Activated effector memory CD4-positive, alpha-beta T cell treated with Interleukin-2 at 50 U/mL for 16 hours (primary cell): Measurements from ENCODE around the gene OR2V1.
A peak's percentile ranks its signal among the peaks of the same experiment; 100 is the strongest.
"Not testable (repeated sequence)": the region's sequence is repeated elsewhere in the genome, so short reads cannot be mapped to it uniquely, and the experiment has no call there.

Experiments
- DNase-seq: peaks from one replicate; pipeline ENCODE4 v3.0.0-alpha.2; 2020

OR2V1 gene

DNA sequence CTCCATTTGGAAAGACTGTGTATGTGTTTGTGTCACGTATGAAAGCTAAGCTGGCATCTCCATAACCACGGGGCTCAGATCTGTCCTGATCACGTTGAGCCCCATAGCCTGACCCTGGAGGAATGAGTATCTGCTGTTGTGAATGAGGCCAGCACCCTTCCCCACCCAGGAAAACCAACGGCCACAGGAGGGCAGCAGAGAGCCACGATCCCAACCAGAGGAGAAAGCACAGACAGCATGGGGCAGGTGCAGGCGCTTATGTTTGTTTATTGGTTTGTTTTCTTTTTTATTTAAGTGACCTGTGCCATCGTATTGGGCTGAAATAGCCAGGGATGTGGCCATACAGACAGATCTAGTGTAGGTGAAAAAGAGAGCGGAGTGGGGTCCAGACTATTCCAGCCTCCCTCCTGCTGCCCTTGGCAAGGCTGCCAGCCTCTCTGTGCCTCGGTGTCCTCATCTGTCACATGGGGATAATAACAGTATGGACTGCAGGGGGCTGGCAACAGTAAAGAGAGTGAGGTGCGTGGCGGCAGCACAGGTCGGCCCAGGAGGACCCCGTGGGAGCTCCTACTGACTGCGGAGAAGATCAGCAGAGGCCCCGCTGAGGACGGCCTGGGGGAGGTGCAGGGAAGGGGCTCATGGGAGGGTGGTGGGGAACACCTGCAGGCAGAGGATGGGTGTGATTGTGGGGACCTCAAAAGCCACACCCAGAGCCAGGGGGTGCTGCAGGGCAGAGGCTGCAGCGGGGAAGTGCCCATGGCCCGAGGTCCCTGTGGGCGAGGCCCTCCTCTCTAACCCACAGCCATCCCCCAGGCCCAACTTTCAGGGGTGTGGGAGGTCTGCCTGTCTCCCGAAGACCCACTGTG, 28.6 kb upstream of the OR2V1 start:
- peak; percentile 83 for DNase-seq

- no peak for DNase-seq
Measured at GRCh38 chr5:181158869-181159268, 27.9 kb upstream of the OR2V1 start.

- DNase-seq, result no peak
Measured at GRCh38 chr5:181156758-181157157, 25.8 kb upstream of the OR2V1 start.

DNA sequence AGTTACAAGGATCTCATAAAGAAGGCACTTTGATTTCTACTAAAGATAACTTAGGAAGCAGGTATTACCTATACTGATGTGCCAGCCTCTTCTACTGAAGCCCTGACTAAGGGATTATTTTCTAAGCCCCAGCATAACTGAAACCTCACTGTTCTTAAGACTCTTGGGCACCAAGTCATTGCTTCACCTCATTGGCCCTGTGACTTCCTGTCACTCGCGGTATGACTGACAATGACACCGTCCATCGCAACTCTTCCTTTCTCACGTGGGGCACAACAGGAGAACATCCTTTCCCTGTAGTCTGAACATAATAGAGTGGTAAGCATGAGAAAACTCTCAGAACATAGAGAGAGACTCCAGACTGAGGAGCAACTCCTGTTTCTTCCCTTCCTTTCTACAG, 22.8 kb upstream of the OR2V1 start:
- DNase-seq, result no peak

- no peak for DNase-seq
Measured at GRCh38 chr5:181152406-181152805, 21.4 kb upstream of the OR2V1 start.

GRCh38 chr5:181151146-181151545, 20.2 kb upstream of the OR2V1 start:
- DNase-seq, result no peak

DNA sequence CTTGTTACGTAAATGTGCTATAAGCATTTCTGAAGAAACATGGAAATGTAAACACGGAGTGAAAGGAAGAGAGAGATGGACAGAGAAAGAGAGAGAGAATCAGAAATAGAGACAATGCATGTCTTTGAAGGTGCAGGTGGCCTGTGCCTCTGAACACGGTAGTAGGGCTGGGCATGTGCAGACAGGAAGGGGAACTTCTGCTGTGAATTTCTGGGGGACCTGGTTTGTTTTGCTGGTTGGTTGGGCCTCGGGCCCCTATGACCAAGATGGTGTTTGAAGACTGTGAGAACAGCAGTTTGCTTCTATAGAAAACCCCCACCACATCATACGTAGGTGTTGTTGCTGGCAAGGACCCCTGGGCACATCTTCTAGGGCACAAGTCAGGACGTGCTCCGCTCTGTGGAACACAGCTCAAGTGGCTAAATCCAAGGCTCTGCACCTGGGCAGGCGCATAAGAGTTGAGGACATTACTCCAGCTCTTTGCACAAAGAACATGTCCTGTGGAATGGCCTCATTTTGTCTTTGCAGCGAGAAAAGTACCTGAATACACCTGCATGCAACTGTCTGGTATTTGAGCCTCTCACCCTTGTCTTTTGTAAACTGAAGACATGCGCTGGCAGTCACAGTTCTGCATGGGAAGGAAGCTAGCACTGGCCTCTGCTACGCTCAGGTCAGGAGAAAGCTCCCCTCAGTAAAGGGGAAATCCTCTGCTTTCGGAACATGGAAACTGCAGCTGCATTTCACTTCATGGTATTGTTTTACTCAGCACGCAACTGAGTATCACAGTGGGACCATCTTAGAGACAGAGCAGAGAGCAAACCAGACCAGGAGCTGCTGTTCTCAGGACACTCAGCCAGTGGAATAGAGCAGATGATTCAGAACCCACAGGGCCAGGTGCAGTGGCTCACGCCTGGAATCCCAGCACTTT, 19.1 kb upstream of the OR2V1 start:
- no peak for DNase-seq

- DNase-seq, result no peak
Measured at GRCh38 chr5:181149355-181149754, 18.4 kb upstream of the OR2V1 start.

DNA sequence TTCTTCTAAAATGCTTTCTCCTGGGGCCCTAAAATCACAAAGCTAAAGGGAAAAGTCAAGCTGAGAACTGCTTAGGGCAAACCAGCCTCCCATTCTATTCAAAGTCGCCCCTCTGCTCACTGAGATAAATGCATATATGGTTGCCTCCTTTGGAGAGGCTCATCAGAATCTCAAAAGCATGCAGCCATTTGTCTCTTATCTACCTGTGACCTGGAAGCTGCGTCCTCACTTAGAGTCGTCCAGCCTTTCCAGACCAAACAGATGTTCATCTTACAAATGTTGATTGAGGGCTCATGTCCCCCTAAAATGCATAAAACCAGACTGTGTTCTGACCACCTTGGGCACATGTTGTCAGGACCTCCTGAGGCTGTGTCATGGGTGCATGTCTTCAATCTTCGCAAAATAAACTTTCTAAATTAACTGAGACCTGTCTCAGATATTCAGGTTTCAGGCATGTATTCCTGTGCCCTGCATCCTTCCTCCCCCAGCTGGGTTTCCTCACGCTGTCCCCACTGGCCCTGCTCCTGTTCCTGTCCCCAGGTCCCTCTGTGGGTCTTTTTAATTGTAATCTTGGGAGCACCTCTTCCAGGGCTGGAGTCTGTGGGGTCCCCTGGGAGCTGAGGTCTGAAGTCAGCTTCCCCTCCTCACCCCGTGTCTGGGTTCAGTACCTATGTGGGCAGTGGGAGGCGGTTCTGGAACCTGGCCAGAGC, 16.1 kb upstream of the OR2V1 start, which contains the start of gene OR2V2:
OR2V2 (plus strand) TSS at position 660 of the 710 bp plus-strand sequence. CDS start 7,357 bp downstream, outside the sequence.
- not testable (repeated sequence) for DNase-seq

GRCh38 chr5:181145133-181145532, 14.2 kb upstream of the OR2V1 start:
- DNase-seq, result no peak

- DNase-seq, result no peak
Measured at GRCh38 chr5:181142054-181142453, 11.1 kb upstream of the OR2V1 start.

GRCh38 chr5:181140766-181141165, 9.8 kb upstream of the OR2V1 start:
- no peak for DNase-seq

- no peak for DNase-seq
Measured at GRCh38 chr5:181138258-181138657, 7.3 kb upstream of the OR2V1 start.

DNA sequence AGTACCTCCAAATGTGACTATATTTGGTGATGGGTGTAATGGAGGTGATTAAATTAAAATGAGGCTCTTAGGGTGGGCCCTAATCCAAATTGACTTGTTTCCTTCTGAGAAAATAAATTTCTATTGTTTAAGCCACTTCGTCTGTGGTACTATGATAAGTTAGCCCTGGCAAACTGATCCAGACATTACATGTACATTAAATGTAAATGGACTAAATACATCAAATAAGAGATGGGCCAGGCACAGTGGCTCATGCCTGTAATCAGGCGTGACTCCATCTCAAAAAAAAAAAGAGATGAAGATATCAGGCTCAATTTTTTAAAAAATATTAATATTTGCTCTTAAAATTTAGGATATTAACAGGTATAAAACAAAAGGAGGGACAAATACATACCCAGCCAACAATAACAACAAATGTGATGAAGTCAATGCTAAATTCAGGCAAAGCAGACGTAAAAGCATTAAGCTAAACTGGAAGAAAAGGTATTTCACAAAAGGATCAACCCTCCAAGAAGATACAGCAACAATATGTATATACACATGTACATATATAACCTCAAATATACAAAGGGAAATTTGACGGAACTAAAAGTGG, 5.5 kb upstream of the OR2V1 start:
- DNase-seq, result no peak

DNA sequence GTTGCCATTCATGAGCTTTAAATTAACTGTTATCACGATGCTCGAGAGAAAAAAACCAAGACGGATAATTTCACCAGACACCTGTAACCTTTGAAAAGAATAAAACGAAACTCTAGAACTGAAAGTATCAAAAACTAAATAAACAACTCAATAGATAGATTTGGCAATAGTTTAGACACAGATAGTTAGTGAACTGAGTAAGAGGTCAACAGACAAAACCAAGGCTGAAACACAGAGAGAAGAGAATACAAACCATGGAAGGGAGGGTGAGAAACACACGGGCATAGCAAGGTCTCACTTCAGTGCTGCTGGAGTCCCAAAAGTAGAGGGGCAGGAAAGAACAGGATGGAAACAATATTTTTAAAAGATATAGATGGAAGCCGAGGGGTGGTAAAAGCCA, 3.3 kb upstream of the OR2V1 start:
- DNase-seq, result no peak

GRCh38 chr5:181133610-181134231, 2.8 kb upstream of the OR2V1 start:
- no peak for DNase-seq

- no peak for DNase-seq
Measured at GRCh38 chr5:181133083-181133482, 2.1 kb upstream of the OR2V1 start.

GRCh38 chr5:181131514-181131913, 545 bp upstream of the OR2V1 start:
- no peak for DNase-seq

DNA sequence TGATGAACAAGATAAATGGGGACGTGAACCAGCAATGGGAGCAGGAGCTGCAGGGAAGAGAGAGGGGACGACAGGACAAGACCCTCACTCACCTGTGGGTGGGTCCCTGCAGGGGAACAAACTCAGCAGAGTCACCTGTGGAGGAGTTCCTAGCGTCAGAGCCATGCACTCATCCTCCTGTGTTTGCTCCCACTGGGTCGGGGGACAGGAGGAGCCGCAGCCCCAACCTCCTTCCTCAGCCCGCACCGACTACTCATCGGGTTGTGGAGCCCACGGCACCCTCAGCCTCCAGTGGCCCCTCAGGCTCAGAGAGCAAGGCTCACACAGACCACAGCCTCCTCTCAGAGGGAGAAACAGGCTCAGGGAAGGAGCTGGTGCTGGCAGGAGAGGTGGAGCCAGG, 888 bp downstream of the OR2V1 start:
- not testable (repeated sequence) for DNase-seq

DNA sequence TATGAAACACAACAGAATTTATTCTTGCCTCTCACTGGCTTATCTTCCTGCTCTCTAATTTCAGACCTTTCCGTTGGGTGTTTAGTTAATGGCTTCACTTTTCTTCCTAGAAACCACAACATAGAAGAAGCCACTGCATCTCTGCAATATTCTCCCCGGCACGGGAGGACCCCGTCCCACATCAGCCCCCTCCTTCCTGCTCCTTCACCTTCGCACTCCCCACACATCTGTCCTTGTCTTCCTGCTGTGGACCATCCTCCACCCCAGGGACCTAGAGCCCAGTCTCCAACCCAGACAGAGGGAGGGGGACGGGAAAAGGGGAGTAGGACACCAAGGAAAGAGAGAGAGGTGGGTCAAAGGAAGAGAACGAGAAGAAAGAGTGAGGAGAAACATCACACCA, 1.4 kb downstream of the OR2V1 start:
- no peak for DNase-seq

DNA sequence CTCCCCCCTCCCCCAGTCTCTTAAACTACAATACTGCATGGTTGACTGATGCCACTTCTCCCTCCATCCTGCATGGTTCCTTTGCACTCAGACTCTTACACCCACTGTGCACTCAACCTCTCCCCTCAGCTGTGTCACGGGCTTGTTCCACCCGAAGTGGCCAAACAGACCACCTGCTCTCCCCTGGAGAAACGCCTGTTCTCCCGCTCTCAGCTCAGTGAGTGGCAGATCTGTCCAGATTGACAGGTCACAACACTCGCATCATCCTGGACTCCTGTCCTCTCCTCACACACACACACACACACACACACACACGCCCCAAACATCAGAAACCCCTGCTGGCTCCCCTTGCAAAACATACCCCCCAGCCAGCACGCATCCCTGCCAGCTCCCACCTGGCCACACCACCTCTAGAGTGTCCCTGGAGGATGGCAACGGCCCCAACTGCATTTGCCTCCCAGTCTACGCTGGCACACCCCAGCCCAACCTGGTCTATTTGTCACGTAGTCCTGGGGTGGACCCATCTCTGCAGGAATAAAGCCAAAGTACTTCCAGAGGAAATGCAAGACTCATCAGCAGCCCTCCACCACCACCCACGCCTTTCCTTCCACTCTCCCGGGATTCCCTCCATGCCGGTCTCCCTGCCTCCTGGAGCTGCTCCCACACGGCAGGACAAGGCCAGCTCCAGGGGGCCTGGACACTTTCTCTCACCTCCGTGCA, 2.9 kb downstream of the OR2V1 start:
- DNase-seq, result no peak
